HEK293 (cell line): ENCODE results near the gene ENAH.

ENCODE experiments used
- CTCF ChIA-PET: fragments of 350-600 bp; formaldehyde crosslinking; extraction: SDS; loops from one replicate; lab custom pipeline; 2021; ENCODE audit warnings: antibody characterized with exemption; lab: Yijun Ruan, JAX
- POLR2A ChIA-PET: fragments of 300-600 bp; formaldehyde crosslinking; extraction: SDS; loops from one replicate; lab custom pipeline; 2020; ENCODE audit warnings: antibody characterized with exemption, inconsistent platforms; lab: Yijun Ruan, JAX
- H3K27ac ChIP-seq: fragments of 200-500 bp; sonication (Bioruptor generic); 2 replicates; pipeline ENCODE4 v1.5.1; 2014; ENCODE audit warnings: low read depth, low read length, control low read depth, inconsistent platforms; ENCODE audit errors: extremely low read depth
- H3K36me3 ChIP-seq, 2 experiments: fragments of 200-500 bp in 1 of 2; sonication (Bioruptor generic) in 1 of 2; 1 replicate in 1 of 2; 2 replicates in 1 of 2; pipeline ENCODE4 v1.5.1; 2014 to 2017; ENCODE audit warnings: inconsistent platforms in 2 of 2, low read length in 2 of 2; ENCODE audit not compliant: control insufficient read depth in 2 of 2, insufficient read depth in 1 of 2
- H3K4me1 ChIP-seq: fragments of 200-500 bp; sonication (Bioruptor generic); 2 replicates; pipeline ENCODE4 v1.5.1; 2014; ENCODE audit warnings: mild to moderate bottlenecking, low read length, inconsistent platforms; ENCODE audit not compliant: control insufficient read depth, insufficient read depth
- H3K4me3 ChIP-seq: 2 replicates; pipeline ENCODE4 v1.5.1; 2011; ENCODE audit warnings: low read depth, mild to moderate bottlenecking, control low read depth, low read length, moderate library complexity
- H3K9me3 ChIP-seq: fragments of 200-500 bp; sonication (Bioruptor generic); 2 replicates; pipeline ENCODE4 v1.5.1; 2014; ENCODE audit warnings: low read depth, low read length, inconsistent platforms; ENCODE audit not compliant: control insufficient read depth, insufficient read depth
- BCL11A ChIP-seq: fragments of 450-650 bp; formaldehyde crosslinking; IDR thresholded peaks from 2 replicates; pipeline ENCODE4 v1.5.1; 2016; ENCODE audit warnings: low read depth, missing biosample characterization, missing genetic modification characterization
- GFI1B ChIP-seq: fragments of 450-650 bp; formaldehyde crosslinking; IDR thresholded peaks from 2 replicates; pipeline ENCODE4 v1.5.1; 2016; ENCODE audit warnings: missing biosample characterization, missing genetic modification characterization
- IKZF3 ChIP-seq: fragments of 450-650 bp; IDR thresholded peaks from 2 replicates; pipeline ENCODE4 v1.5.0; 2018; ENCODE audit warnings: missing biosample characterization, mild to moderate bottlenecking, missing genetic modification characterization, moderate library complexity
- PRDM2 ChIP-seq: fragments of 450-650 bp; formaldehyde crosslinking; IDR thresholded peaks from 2 replicates; pipeline ENCODE4 v1.5.1; 2016; ENCODE audit warnings: missing biosample characterization, missing genetic modification characterization, borderline replicate concordance
- SP2 ChIP-seq: fragments of 450-650 bp; formaldehyde crosslinking; IDR thresholded peaks from 2 replicates; pipeline ENCODE4 v1.5.1; 2016; ENCODE audit warnings: missing biosample characterization, missing genetic modification characterization
- SP3 ChIP-seq: fragments of 450-650 bp; formaldehyde crosslinking; IDR thresholded peaks from 2 replicates; pipeline ENCODE4 v1.5.1; 2016; ENCODE audit warnings: missing biosample characterization, missing genetic modification characterization
- ZNF169 ChIP-seq: fragments of 450-650 bp; formaldehyde crosslinking; IDR thresholded peaks from 2 replicates; pipeline ENCODE4 v1.5.1; 2016; ENCODE audit warnings: missing biosample characterization, missing genetic modification characterization
- ZNF2 ChIP-seq: fragments of 450-650 bp; formaldehyde crosslinking; IDR thresholded peaks from 2 replicates; pipeline ENCODE4 v1.5.1; 2016; ENCODE audit warnings: missing biosample characterization, missing genetic modification characterization
- ZNF214 ChIP-seq: fragments of 450-650 bp; formaldehyde crosslinking; IDR thresholded peaks from 2 replicates; pipeline ENCODE4 v1.5.1; 2017; ENCODE audit warnings: missing biosample characterization, mild to moderate bottlenecking, missing genetic modification characterization, borderline replicate concordance
- ZNF366 ChIP-seq: fragments of 450-650 bp; formaldehyde crosslinking; conservative IDR thresholded peaks from 2 replicates; pipeline ENCODE4 v1.5.1; 2016; ENCODE audit warnings: missing biosample characterization, missing genetic modification characterization
- ZNF501 ChIP-seq: fragments of 450-650 bp; formaldehyde crosslinking; IDR thresholded peaks from 2 replicates; pipeline ENCODE4 v1.5.1; 2016; ENCODE audit warnings: missing biosample characterization, missing genetic modification characterization
- ZNF544 ChIP-seq: fragments of 450-650 bp; formaldehyde crosslinking; IDR thresholded peaks from 2 replicates; pipeline ENCODE4 v1.5.0; 2017; ENCODE audit warnings: missing biosample characterization, missing genetic modification characterization
- ZNF560 ChIP-seq: fragments of 450-650 bp; formaldehyde crosslinking; IDR thresholded peaks from 2 replicates; pipeline ENCODE4 v1.5.1; 2017; ENCODE audit warnings: missing biosample characterization, missing genetic modification characterization, borderline replicate concordance
- ZNF660 ChIP-seq: fragments of 450-650 bp; IDR thresholded peaks from 2 replicates; pipeline ENCODE4 v1.5.1; 2018; ENCODE audit warnings: missing biosample characterization, mild to moderate bottlenecking, missing genetic modification characterization
- ZNF791 ChIP-seq: fragments of 450-650 bp; formaldehyde crosslinking; IDR thresholded peaks from 2 replicates; pipeline ENCODE4 v1.5.1; 2016; ENCODE audit warnings: missing biosample characterization, missing genetic modification characterization
- ZXDB ChIP-seq: fragments of 450-650 bp; formaldehyde crosslinking; IDR thresholded peaks from 2 replicates; pipeline ENCODE4 v1.5.1; 2016; ENCODE audit warnings: missing biosample characterization, missing genetic modification characterization
- TF ChIP-seq, protein P1 (sequence below): fragments of 450-650 bp; formaldehyde crosslinking; IDR thresholded peaks from 2 replicates; pipeline ENCODE4 v1.5.1; 2016; ENCODE audit warnings: missing biosample characterization, missing genetic modification characterization
- TF ChIP-seq, protein P2 (sequence below): fragments of 450-650 bp; formaldehyde crosslinking; IDR thresholded peaks from 2 replicates; pipeline ENCODE4 v1.5.1; 2017; ENCODE audit warnings: missing biosample characterization, missing genetic modification characterization
- TF ChIP-seq, protein P3 (sequence below): fragments of 450-650 bp; formaldehyde crosslinking; IDR thresholded peaks from 2 replicates; pipeline ENCODE4 v1.5.0; 2017; ENCODE audit warnings: missing biosample characterization, missing genetic modification characterization, borderline replicate concordance

ENAH gene

DNA sequence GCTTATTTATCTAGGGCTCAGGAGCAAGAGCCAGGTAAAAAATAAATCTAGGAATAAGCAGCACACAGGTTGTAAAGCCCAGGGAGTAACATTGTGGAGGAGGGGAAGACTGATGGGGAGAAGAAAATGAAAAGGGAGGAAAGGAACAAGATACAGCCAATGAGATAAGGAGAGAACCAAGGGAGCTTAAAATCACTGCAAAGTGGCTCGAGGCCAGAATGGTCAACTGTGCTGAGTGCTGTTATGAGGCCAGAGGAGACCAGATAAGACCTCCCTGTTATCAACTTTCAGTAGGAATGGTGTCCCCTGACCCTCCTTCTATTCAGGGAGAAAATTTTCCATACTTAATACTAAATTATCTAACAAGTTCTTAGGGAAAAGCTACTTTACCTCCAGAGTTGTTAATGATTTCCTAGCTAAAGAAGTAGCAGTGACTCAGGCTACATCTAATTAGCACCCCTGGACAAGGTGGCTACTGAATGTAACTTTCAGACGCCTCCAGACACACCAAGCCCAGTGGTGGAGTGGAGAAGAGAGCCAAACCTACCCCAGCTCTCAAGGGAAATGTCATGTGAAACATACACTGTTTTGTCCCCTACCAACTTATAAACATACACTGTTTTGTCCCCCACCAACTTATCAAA is 25.5 kb downstream of the ENAH start (continued):
- TF ChIP-seq PRDM2 (tag by site-specific recombination) (no peak), ZNF501 (tag by site-specific recombination) (no peak), SP2 (tag by site-specific recombination) (no peak), ZNF544 (tag by site-specific recombination) (no peak), ZNF214 (no peak), ZNF560 (tag by site-specific recombination) (no peak), ZXDB (tag by site-specific recombination) (peak; percentile 52; the same call in 1 of the 2 replicates), IKZF3 (0 out of 2 replicates have a peak, but pooled peaks have one; percentile 35), BCL11A (no peak)
- TF ChIP-seq, protein P1, sequence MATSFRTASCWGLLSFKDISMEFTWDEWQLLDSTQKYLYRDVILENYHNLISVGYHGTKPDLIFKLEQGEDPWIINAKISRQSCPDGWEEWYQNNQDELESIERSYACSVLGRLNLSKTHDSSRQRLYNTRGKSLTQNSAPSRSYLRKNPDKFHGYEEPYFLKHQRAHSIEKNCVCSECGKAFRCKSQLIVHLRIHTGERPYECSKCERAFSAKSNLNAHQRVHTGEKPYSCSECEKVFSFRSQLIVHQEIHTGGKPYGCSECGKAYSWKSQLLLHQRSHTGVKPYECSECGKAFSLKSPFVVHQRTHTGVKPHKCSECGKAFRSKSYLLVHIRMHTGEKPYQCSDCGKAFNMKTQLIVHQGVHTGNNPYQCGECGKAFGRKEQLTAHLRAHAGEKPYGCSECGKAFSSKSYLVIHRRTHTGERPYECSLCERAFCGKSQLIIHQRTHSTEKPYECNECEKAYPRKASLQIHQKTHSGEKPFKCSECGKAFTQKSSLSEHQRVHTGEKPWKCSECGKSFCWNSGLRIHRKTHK (tag by site-specific recombination) = no peak

GRCh38 chr1:225626698-225627097 is 26.2 kb downstream of the ENAH start:
- H3K9me3 ChIP-seq = no peaks in the 10 kb centered on the region
- H3K27ac ChIP-seq = no peak overlapping the region
- peaks cover 19% of the 10 kb centered on the region for H3K4me1 ChIP-seq
- no peak overlapping the region for H3K4me3 ChIP-seq
- TF ChIP-seq ZNF2 (tag by site-specific recombination) = no peak
- TF ChIP-seq, protein P2, sequence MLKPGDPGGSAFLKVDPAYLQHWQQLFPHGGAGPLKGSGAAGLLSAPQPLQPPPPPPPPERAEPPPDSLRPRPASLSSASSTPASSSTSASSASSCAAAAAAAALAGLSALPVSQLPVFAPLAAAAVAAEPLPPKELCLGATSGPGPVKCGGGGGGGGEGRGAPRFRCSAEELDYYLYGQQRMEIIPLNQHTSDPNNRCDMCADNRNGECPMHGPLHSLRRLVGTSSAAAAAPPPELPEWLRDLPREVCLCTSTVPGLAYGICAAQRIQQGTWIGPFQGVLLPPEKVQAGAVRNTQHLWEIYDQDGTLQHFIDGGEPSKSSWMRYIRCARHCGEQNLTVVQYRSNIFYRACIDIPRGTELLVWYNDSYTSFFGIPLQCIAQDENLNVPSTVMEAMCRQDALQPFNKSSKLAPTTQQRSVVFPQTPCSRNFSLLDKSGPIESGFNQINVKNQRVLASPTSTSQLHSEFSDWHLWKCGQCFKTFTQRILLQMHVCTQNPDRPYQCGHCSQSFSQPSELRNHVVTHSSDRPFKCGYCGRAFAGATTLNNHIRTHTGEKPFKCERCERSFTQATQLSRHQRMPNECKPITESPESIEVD (tag by site-specific recombination) = 0 out of 2 replicates have a peak, but pooled peaks have one; percentile 22
- ChIA-PET POLR2A (interaction anchor here (0.6 to 1.5 kb wide), 4 partner anchors 26 to 151 kb away, joined by 4 to 8 read pairs (median 5); partner anchors contain the start of genes ENAH and SRP9), CTCF (interaction anchor here (0.5 to 1.5 kb wide), 6 partner anchors 11 to 540 kb away, joined by 3 to 7 read pairs (median 4); partner anchors contain the start of gene SRP9)
- peaks cover 0 to 6% of the 10 kb centered on the region in 2 experiments; a peak in 1 of 3 replicates for H3K36me3 ChIP-seq

DNA sequence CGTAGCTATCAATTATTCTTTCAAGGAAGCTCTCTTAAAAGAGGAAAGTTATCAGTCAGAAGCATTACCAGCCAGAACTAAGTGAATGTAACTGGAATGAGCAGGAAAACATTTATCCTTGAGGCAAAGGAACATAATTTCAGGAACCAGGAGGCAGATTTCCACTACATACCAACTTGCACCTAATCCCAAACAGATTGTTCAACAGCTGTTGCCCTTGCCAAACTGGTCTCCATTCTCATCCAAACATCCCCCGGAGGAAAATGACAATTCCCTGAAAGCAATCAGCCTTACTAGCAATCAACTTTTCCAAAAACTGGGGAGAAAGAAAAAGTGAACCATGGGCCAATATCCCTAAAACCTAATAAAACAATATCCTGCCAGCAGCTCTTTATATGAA is 35.0 kb downstream of the ENAH start:
- POLR2A ChIA-PET = interaction anchor here (0.6 to 1.3 kb wide), 3 partner anchors 35 to 173 kb away, joined by 3 to 5 read pairs (median 4); partner anchors contain the start of gene ENAH
- H3K4me3 ChIP-seq = no peak overlapping the region
- no peak for TF ChIP-seq ZNF169 (tag by site-specific recombination)
- TF ChIP-seq, protein P3, sequence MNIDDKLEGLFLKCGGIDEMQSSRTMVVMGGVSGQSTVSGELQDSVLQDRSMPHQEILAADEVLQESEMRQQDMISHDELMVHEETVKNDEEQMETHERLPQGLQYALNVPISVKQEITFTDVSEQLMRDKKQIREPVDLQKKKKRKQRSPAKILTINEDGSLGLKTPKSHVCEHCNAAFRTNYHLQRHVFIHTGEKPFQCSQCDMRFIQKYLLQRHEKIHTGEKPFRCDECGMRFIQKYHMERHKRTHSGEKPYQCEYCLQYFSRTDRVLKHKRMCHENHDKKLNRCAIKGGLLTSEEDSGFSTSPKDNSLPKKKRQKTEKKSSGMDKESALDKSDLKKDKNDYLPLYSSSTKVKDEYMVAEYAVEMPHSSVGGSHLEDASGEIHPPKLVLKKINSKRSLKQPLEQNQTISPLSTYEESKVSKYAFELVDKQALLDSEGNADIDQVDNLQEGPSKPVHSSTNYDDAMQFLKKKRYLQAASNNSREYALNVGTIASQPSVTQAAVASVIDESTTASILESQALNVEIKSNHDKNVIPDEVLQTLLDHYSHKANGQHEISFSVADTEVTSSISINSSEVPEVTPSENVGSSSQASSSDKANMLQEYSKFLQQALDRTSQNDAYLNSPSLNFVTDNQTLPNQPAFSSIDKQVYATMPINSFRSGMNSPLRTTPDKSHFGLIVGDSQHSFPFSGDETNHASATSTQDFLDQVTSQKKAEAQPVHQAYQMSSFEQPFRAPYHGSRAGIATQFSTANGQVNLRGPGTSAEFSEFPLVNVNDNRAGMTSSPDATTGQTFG (tag by site-specific recombination) = no peak
- TF ChIP-seq SP3 = no peak
- TF ChIP-seq ZNF660 (tag by site-specific recombination) = no peak
- no peak for TF ChIP-seq ZNF791 (tag by site-specific recombination)
- TF ChIP-seq GFI1B (tag by site-specific recombination) = no peak
- TF ChIP-seq ZNF366 (tag by site-specific recombination) = no peak

More for the DNA sequence above, 35.0 kb downstream of the ENAH start:
- Histone ChIP-seq H3K27ac (no peak overlapping the region), H3K36me3 (peaks cover 0 to 5% of the 10 kb centered on the region in 2 experiments; a peak in 1 of 3 replicates), H3K9me3 (no peaks in the 10 kb centered on the region), H3K4me1 (peaks cover 14% of the 10 kb centered on the region)
- CTCF ChIA-PET = interaction anchor here (0.7 to 1.6 kb wide), 4 partner anchors 36 to 144 kb away, joined by 3 to 5 read pairs (median 3); no protein-coding TSS in a partner anchor
